LoVo (cell line): ENCODE measurements around the gene NTM.

Source experiments
- DNase-seq: peaks from one replicate; pipeline ENCODE4 v3.0.0-alpha.2; 2016; ENCODE audit warnings: low spot score

The NTM gene

DNA sequence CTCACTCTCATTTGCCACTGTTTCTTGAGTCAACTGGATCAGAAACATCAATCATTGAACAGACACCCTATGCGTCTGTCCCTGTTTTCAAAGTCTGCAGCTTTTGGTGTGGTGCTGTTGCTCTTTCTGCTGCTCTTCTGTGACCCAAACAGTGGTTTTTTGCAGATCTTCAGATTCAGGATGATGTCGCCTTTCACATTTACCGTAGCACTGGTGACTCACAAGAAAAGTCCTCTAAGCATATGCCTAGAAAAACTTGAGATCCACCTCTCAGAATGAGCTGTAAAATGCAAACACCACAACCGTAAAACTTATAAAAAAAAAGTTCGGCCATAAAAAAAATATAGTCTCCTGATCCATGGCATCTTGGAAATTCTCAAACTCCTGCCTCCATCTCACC is 400.4 kb downstream of the NTM start:
- no peak for DNase-seq

DNA sequence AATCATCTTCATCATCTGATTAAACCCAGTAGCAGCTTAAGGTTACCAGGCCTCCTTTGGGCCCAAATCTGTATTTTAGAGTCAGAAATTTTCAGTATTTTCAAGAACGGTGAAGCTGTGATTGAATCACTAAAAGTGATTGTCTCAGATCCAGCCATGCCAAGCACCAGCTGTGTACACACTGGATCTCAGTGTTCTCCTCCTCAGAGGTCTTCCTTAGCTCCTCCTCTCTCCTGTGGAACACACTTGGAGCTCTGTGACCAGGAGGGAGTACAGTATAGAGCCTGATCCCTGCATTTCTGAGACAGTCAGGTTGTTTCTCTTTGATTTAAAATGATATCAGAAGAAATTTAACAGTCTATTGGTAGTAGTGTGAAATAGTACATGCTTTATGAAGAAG is 401.1 kb downstream of the NTM start:
- no peak for DNase-seq

DNA sequence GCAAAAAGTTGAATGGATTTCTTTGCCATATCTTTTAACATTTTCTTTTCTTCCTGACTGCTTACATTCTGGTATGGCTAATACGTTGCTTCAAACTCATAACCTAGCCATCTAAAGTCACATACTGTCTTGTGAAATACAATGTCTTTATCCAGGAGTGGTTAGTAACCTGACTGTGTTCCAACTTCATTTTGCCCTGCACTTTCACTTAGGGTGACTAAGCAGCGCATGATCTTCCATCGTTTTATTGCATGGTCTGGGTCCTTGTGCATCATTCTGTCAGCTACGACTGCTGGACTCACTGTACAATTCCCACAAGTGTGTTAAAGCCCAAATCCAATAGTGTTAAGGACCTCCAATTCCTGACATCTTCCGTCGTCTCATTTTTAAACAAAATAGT is 403.2 kb downstream of the NTM start:
- DNase-seq = no peak

DNA sequence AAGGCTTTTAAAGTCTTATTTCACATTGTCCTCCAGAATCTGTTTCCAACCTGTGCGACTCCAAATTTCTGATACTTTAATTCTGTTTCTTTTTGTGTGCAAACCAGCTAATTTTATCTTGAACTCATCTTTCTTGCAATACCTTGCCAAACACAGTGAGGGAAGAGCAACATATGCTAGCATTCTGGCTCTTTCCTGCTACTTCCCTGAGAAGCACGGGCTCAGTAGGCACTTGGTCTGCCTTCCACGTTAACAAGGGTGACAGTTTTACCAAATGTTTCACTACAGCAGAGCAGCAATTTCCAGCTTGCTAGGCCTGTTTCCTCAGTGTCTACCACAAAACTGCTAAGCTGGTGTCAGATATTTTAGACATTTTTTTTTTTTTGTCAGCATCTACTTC is 405.8 kb downstream of the NTM start:
- no peak for DNase-seq

DNA sequence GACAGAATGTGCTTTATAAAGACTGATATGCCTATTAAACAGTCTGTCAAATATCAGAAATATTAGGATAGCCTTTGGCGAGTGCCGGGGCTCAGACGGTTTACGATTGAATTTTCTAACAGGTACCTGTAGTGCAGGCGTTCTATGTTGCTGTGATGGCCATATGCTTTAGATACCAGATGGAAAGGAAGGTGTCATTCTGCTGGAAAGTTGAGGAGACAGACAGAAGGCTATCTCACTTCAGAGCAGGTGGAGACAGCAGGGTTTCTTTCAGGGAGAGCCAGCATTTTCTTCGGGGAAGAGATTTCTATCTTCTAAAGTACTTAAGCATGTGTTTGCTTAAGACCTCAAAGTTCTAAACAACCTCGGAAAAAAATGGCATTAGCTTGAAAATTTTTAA is 415.4 kb downstream of the NTM start:
- no peak for DNase-seq

DNA sequence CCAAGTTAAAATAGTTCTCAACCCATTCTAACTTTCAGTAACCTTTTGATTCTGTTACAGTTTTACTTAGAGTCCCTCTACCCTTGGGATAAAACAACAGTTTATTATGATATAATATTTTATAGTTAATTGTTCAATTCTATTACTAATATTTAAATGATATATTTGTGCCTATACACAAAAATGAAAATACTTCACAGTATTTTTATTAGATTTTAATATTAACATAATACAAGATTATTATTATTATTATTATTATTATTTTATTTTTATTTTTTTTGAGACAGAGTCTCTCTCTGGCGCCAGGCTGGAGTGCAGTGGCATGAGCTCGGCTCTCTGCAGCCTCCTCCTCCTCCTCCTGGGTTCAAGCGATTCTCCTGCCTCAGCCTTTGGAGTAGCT is 416.7 kb downstream of the NTM start:
- DNase-seq = no peak

DNA sequence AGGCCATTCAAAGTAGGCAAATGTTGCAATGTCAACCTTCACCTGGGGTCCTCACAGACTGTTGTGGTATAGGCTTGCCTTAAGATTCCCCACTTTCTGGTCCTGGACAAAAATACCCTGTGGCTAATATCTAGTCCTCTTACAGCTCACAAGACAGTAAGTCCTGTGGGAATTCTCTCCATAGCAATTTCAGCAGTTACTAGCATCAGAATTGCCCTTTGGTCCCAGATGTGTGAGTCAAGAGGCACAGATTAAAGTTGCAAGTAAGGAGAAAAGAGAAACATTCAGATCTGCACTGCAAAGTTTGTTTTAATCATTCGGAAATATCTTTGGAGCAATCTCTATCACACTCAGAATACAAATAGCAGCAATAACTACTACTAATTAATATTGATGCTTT is 420.2 kb downstream of the NTM start:
- no peak for DNase-seq

DNA sequence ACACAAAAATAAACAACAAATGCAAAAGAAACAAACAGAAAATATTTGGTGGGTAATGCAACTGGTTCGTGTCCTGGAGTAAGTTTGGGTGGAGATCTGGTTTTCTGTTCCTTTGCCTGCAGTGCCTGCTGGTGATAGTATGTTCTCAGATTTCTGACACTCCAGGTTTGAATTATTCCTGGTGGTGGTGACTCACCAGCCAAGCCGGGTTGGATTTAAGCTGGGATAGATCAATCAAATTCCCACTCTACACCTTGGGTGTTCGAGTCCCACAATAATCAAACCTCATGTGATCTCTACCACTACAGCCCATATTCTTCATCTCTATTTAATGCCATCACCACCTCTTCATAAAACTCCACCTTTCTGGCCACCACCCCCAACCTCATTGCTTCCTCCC is 421.8 kb downstream of the NTM start:
- DNase-seq = no peak

DNA sequence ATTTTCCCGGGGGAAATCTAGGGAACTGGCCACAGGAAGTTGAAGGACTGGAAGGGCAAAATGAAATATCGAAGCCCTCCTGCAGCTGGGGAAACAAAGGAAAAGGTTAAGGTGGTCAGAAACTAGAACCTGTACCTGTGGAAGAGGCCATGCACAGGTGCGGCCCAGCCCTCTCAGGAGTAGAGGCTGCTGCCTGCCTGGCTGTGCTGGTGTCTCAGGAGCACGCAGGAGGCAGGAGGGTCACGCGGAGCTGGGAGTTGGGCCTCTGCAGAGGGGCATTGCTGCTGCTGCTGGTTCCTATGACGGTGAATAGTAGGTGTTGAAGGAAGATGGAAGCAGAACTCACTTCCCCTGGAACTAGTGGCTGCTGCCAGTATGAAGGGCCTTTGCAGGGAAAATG is 425.7 kb downstream of the NTM start:
- no peak for DNase-seq

DNA sequence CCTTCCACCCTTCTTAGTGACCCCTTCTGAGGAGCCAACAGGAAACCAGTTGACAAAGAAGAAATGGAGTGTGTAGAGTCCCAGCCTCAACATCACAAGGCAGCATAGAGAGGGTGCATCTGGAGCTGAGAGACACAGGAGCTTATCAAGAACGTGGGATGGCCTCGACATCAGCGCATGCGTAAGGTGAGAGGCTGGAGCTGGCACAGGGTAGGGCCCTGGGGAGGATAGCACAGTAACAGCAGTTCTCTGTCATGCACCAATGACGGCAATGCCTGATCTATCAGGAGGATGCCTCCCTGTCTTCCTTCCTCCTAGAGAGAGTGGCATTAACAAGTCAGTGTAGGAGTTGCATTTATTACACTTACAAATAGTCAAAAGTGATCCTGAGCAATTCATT is 426.1 kb downstream of the NTM start:
- no peak for DNase-seq

DNA sequence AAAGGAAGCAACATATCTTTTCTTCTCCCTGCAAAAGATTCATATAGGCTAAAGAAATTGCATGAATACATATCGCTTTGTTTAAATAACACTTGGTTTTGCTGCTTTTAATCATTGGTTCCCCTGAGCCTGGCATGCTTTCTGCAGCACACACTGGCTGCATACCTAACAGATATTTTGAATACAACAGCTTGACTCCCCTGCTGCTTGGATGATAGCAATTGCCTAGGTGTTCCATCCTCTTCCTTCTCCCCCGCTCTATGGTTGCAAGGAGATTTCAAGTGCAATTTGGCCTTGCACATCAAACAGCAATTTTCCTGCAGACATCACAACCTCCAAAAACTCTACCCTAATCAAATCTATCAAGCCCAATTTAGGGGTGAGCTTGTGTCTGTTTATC is 430.0 kb downstream of the NTM start:
- DNase-seq = no peak

DNA sequence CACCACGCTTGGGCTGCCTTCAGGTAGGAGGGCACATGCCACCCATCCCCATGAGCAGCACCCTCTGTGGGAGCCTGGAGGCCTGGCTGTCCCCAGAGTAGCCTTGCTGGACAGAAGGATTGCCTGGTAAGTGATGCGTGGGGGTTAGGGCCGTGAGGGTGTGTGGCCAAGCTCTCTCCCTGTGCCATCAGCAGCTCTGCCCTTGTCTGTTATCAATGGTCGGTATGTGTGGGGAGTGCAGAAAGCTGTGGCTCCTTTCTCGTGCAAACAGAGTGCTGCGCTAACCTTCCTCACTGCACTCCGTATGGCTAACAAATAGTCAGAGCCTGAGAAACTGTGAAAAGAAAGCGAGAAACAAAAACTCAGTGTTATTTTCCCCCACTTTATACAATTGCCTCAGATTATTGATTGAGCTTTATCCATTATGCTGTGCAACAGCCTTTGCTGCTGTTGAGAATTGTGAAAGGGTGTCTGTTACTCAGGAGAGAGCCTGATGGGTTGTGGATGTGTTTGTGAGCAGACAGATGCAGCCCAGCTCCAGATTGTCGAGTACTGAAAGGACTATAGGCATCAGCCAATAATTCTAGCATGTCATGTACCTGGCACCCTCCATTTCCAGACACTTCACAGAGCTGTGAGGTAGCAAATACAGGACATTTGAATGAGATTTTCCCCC is 432.2 kb downstream of the NTM start:
- no peak for DNase-seq

DNA sequence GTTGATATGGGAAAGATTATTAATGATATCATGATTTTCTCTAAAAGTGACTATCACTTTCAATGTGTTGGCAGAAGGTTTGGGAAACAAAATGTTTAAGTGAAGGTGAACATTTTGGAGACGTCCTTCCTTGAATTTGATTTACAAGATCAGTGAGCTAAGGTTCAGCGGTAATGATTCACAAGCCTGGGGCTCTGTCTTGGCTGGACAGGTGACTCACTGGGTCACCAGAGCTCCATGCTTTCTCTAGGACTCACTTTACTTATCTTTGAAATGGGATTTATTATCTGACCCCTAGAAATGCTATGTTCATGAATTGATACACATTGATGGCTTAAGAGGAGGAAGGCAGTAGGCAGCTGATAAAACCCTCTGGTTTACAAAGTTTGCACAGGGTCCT is 437.5 kb downstream of the NTM start:
- no peak for DNase-seq

DNA sequence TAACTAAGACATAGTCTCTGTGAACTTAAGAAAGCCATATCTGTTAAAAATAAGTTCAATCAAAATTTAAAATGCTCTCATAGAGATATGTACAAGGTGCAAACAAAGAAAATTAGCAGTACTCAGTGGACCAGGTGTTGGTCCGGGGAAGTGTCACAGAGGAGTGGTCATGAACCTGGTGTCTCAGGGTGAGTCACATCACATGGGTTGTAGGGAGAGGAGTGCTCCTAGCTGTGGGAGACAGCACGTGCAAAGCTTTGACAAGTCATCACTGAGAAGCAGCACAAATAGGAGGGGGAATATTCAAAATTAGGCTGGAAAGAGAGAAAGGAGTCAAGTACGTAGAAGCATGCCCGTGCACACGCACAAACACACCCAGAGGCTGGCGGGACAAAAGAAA is 438.1 kb downstream of the NTM start:
- no peak for DNase-seq

DNA sequence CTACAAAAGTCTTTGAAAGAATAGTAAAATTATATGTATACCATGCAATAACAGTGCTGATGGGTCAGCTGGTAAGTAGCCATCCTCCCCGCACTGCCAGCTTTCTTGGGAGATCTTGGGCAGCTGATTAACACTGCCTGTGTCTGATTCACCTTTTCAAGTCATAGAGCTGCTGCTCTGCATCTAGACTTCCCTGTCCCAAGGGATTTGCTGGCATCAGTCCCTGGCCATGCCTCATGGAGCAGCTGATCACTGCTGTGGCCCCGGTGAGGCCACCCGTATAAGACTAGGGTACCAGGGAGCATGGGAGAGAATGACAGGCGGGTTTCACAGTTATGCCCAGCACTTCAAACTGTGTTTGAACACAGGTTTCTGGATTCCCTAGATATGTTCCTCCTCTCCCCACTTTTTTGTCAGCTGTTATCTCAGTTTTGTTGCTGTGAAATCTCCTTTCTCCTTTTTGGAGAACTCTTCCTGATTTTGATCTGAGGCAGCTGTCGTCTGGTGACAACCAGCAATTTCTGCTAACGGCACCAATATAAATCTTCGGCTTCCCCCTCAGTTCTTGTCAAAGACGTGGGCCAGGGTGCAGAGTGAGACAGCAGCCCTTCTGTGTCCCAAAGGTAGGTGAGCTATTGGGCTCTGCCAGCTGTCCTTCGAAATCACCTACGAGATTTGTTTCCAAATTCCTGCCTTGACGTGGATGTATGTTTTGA is 438.9 kb downstream of the NTM start:
- DNase-seq = no peak

DNA sequence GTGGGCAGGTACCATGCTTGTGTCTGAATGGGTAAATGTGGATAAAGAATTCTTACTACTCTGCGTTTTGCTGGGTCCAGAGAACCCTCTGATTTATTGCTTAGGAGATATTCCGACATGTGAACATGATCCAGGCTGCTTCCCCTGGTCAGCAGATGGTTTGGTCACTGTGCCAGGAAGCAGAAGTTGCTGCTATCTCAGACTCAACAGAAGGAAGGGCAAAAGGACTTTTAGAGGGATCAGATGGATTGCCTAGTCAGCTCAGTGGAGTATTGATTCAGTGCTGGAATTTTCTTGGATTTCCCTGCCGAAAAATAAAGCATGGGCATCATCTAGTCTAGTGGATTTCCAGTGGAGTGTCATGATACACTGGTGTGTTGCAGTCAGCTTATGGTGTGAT is 440.1 kb downstream of the NTM start:
- DNase-seq = no peak

DNA sequence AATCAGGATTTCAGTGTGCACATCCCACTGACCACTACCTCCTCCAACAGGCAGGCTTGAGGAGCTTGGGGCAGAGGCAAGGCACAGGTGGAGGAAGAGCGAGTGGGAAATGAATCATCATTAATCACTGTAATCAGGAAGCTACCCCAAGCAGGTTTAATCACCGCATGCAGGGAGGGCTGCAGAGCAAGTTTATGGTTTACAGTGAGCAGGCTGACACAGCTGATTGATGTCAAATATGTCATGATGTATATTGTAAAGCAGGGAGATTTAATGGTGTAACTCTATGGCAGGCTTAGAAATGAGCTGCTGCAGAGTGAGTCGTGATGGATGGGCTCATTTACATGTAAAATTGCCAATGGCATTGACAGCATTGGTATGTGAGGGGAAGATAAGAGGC is 441.0 kb downstream of the NTM start:
- DNase-seq = no peak

DNA sequence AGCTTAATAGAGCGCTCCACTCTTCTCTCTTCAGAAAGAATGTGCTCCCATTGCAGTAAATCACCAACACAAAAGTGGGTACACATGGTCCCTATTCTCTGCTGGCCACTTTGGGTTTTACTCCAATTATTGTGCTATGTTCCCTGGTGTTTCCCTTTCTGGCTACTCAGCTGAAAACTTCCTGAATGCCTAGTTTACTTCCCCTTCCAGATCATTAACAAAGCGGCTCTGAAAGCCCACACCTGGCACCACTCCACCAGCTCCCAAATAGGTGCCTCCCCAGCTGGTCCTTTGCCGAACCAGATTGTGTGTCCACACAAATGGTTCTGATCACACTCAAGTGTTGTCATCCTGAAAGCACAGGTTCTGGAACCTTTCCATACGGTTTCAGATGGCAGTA is 443.7 kb downstream of the NTM start:
- no peak for DNase-seq

DNA sequence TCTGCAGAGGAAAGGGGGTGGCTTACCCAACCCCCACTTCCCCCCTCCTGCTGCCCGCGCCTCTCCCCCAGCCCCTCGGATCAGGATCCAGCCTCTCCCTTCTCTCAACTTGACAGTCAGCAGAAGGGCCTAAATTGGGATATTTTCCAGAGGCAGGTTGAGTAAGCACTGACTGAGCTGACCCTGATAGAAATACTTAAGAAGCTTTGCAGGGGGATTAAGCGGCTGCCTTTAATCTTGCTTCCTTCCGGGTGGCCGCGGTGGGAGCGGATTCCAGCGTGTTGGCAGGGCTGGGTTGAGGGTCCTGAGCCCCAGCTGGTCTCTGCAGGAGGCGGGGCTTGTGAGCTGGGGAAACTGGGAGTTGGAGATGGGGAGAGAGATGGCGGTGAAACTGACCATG is 445.2 kb downstream of the NTM start:
- no peak for DNase-seq

DNA sequence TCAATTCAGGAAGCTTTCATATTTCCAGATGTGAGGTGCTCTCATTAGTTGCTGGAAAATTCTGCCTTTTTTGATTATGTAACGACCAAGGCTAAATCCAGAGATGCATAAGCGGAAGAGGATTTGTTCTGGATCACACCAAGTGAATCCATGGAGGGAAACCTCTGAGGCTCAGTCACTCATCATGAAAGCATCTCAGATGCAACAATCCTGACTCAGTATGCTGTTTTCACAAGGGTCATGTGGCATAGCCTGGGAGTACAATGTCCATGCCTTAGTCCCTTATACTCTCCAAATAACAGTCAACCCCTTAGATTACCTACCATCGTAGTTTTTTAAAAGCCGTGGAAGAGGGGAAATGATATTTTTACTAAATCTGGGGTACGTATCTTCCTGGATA is 445.6 kb downstream of the NTM start:
- DNase-seq = no peak

DNA sequence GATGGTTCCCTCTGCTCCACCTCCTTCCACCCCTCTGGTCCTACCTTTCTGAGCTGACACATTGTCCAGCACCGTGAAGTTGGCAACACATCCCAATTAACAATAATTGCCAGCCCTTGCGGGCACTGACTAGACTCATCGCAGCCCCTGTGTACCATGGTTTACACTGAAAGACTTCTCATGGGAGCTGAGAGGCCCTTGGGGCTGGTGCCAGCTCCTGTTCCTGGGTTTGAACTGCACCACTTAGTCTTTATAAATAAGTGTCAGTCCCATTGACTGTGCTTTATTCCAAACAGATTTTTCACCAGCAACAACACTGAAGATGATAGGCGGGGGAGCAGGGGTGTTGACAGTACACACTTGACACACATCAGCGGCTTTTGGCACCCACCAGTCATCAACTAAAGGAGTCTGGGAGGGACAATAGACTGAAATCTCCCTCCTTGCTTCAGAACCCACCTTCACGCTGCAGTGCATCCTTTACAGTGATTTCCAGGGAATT is 447.3 kb downstream of the NTM start:
- no peak for DNase-seq

DNA sequence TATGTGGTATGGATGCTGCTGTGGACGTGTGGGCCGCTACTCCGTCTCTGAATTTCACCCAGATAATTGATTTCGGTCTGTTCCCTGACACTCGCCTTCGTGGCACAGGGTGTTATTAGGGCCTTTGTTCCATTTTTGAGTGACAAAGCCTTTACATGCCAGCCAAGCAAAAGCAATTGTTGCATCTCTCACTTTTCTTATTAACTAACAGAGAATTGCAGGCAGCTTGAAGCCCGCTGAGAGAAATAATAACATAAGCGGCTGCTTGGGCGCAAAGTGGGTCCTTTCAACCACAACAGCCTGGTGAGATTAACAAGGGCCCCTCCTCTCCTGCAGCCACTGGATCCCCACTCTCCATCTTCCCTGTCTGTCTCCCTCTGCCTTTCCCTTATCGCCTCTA is 449.4 kb downstream of the NTM start:
- no peak for DNase-seq

DNA sequence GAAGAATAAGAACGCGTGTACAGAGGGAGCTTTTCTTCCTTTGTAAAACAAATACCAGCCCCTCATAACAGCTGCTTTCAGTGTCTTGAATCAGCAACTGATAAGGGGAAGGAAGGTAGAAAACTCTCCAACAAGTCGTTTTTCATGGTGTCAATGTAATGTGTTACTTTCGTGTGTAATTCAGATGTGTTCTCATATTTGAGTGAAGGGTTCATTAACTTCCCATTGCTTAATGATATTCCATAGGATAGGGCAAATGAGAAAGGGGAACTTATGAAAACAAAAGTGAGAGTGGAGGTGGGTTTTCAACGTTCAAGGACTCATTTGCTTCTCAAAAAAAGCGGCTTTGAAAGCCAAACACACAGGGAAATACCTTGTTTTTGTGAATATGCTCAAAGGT is 452.1 kb downstream of the NTM start:
- DNase-seq = no peak

DNA sequence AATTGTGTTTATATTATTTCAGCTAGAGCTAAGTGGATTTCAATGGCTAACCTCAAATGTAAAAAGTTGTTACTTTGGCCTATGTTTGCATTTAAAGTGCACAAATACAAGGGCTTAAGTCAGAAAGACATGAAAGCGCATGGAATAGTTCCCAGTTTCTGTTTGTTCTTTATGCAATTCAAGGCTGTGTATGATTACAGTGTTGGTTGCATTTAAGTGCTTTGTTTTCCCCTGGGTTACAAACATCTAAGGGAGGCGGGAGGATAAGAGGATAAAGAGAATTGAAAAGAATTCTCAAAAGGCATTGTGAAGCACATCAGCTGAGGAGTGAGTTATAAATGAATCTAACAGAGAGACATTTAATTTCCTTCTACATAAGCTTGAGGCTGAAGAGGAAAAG is 453.4 kb downstream of the NTM start:
- DNase-seq = no peak
